NOMO-1 (cell line): ENCODE results near the gene EEF1E1.

ENCODE experiments used
- DNase-seq, 2 experiments: peaks; one replicate each; lab custom pipeline; 2025; ENCODE audit not compliant: unreplicated experiment in 2 of 2; lab: John Stamatoyannopoulos, UW

EEF1E1 gene

GRCh38 chr6:8102122-8102958, at the start of gene EEF1E1:
Gene EEF1E1, minus strand, starts transcription at chr6:8102548. Its CDS starts 27 bp downstream, at chr6:8102521.
- DNase-seq, result peak; percentile 95 to 97

GRCh38 chr6:8149350-8149749, 47.0 kb upstream of the EEF1E1 start:
- DNase-seq, result no peak

GRCh38 chr6:8143945-8144344, 41.6 kb upstream of the EEF1E1 start:
- DNase-seq, result no peak

- DNase-seq, result no peak
Observed at GRCh38 chr6:8139451-8139850, 37.1 kb upstream of the EEF1E1 start.

GRCh38 chr6:8137529-8137939, 35.2 kb upstream of the EEF1E1 start:
- no peak for DNase-seq

- DNase-seq, result no peak
Observed at GRCh38 chr6:8135276-8135675, 32.9 kb upstream of the EEF1E1 start.

GRCh38 chr6:8132130-8132529, 29.8 kb upstream of the EEF1E1 start:
- no peak for DNase-seq

GRCh38 chr6:8131265-8131897, 29.0 kb upstream of the EEF1E1 start:
- DNase-seq, result peak; percentile 19 to 56

GRCh38 chr6:8130399-8130798, 28.1 kb upstream of the EEF1E1 start:
- DNase-seq, result peak in 1 of 2 experiments; percentile 34

- DNase-seq, result no peak
Observed at GRCh38 chr6:8123236-8123635, 20.9 kb upstream of the EEF1E1 start.

GRCh38 chr6:8114956-8115355, 12.6 kb upstream of the EEF1E1 start:
- DNase-seq, result no peak

GRCh38 chr6:8113131-8113654, 10.8 kb upstream of the EEF1E1 start:
- DNase-seq, result no peak

GRCh38 chr6:8110725-8111124, 8.4 kb upstream of the EEF1E1 start:
- peak in 1 of 2 experiments; percentile 1 for DNase-seq

- no peak for DNase-seq
Observed at GRCh38 chr6:8110117-8110721, 7.9 kb upstream of the EEF1E1 start.

GRCh38 chr6:8108759-8109539, 6.6 kb upstream of the EEF1E1 start:
- DNase-seq, result no peak

GRCh38 chr6:8108031-8108660, 5.8 kb upstream of the EEF1E1 start:
- DNase-seq, result no peak

- DNase-seq, result no peak
Observed at GRCh38 chr6:8105791-8106190, 3.4 kb upstream of the EEF1E1 start.

- no peak for DNase-seq
Observed at GRCh38 chr6:8103726-8104125, 1.4 kb upstream of the EEF1E1 start.

GRCh38 chr6:8100159-8100854, 2.0 kb downstream of the EEF1E1 start:
- peak in 1 of 2 experiments; percentile 39 for DNase-seq

- DNase-seq, result no peak
Observed at GRCh38 chr6:8090650-8091049, 11.7 kb downstream of the EEF1E1 start.
